Effector memory CD4-positive, alpha-beta T cell (primary cell): Measurements from ENCODE around the gene CNNM2.

ENCODE experiments used
- DNase-seq, 3 donors: peaks; one replicate each; pipeline ENCODE4 v3.0.0-alpha.2; 2020
- H3K27ac ChIP-seq: 2 replicates; pipeline ENCODE4 v1.7.0; 2013; ENCODE audit warnings: mild to moderate bottlenecking, low read length, moderate library complexity; ENCODE audit not compliant: insufficient read depth, poor library complexity, severe bottlenecking
- H3K27me3 ChIP-seq: replicated peaks from 2 replicates; pipeline ENCODE4 v1.7.0; 2013; ENCODE audit warnings: mild to moderate bottlenecking, low read length; ENCODE audit not compliant: insufficient read depth, control insufficient read depth, poor library complexity, severe bottlenecking
- H3K36me3 ChIP-seq: 2 replicates; pipeline ENCODE4 v1.7.0; 2013; ENCODE audit warnings: mild to moderate bottlenecking, low read length, moderate library complexity; ENCODE audit not compliant: control insufficient read depth, insufficient read depth
- H3K4me1 ChIP-seq: 2 replicates; pipeline ENCODE4 v1.7.0; 2013; ENCODE audit warnings: low read length, mild to moderate bottlenecking; ENCODE audit not compliant: control insufficient read depth, insufficient read depth, poor library complexity, severe bottlenecking
- H3K4me3 ChIP-seq: 2 replicates; pipeline ENCODE4 v1.7.0; 2013; ENCODE audit warnings: low read length, low read depth, mild to moderate bottlenecking; ENCODE audit not compliant: insufficient read depth, poor library complexity, severe bottlenecking
- H3K9me3 ChIP-seq: 2 replicates; pipeline ENCODE4 v1.7.0; 2013; ENCODE audit warnings: mild to moderate bottlenecking, low read length, moderate library complexity; ENCODE audit not compliant: control insufficient read depth

The CNNM2 gene

GRCh38 chr10:103106539-103106938 is 188.4 kb downstream of the CNNM2 start:
- no peaks in the 10 kb centered on the region for H3K27me3 ChIP-seq
- DNase-seq = no peak
- H3K4me1 ChIP-seq = no peaks in the 10 kb centered on the region
- H3K27ac ChIP-seq = no peak overlapping the region
- peaks cover 10% of the 10 kb centered on the region for H3K36me3 ChIP-seq
- H3K4me3 ChIP-seq = no peak overlapping the region
- no peaks in the 10 kb centered on the region for H3K9me3 ChIP-seq

- H3K27me3 ChIP-seq = no peaks in the 10 kb centered on the region
- H3K4me1 ChIP-seq = no peaks in the 10 kb centered on the region
- no peak overlapping the region for H3K4me3 ChIP-seq
- H3K36me3 ChIP-seq = no peaks in the 10 kb centered on the region
- no peak for DNase-seq
- H3K27ac ChIP-seq = no peak overlapping the region
- H3K9me3 ChIP-seq = no peaks in the 10 kb centered on the region
Measured at GRCh38 chr10:103109821-103110220, 191.7 kb downstream of the CNNM2 start.

GRCh38 chr10:103110407-103110806 is 192.3 kb downstream of the CNNM2 start:
- Histone ChIP-seq H3K4me1 (no peaks in the 10 kb centered on the region), H3K4me3 (no peak overlapping the region), H3K27me3 (no peaks in the 10 kb centered on the region), H3K27ac (no peak overlapping the region), H3K36me3 (no peaks in the 10 kb centered on the region), H3K9me3 (no peaks in the 10 kb centered on the region)
- no peak for DNase-seq

GRCh38 chr10:103111031-103111917 is 193.2 kb downstream of the CNNM2 start:
- no peak for DNase-seq
- no peaks in the 10 kb centered on the region for H3K36me3 ChIP-seq
- no peak overlapping the region for H3K4me3 ChIP-seq
- H3K9me3 ChIP-seq = no peaks in the 10 kb centered on the region
- no peak overlapping the region for H3K27ac ChIP-seq
- H3K4me1 ChIP-seq = no peaks in the 10 kb centered on the region
- no peaks in the 10 kb centered on the region for H3K27me3 ChIP-seq

GRCh38 chr10:103111918-103112877 is 194.1 kb downstream of the CNNM2 start:
- Histone ChIP-seq H3K27ac (no peak overlapping the region), H3K4me1 (no peaks in the 10 kb centered on the region), H3K36me3 (no peaks in the 10 kb centered on the region), H3K9me3 (no peaks in the 10 kb centered on the region), H3K4me3 (no peak overlapping the region), H3K27me3 (no peaks in the 10 kb centered on the region)
- DNase-seq = no peak

DNA sequence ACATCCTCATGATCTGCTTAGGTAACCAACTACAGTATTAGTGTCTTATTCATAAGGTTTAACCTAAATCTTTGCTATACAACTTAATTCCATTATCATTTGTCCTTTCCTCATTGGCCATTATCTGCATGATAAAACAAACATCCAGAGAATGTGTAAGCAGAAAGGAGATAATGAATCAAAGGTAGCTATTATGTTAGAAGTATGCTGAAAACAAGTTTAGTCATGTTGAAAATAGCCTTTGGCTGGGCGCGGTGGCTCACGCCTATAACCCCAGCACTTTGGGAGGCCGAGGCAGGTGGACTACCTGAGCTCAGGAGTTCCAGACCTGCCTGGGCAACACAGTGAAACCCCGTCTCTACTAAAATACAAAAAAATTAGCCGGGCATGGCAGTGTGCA is 196.8 kb downstream of the CNNM2 start:
- no peaks in the 10 kb centered on the region for H3K27me3 ChIP-seq
- H3K36me3 ChIP-seq = no peaks in the 10 kb centered on the region
- DNase-seq = no peak
- H3K4me3 ChIP-seq = no peak overlapping the region
- no peaks in the 10 kb centered on the region for H3K4me1 ChIP-seq
- no peak overlapping the region for H3K27ac ChIP-seq
- H3K9me3 ChIP-seq = no peaks in the 10 kb centered on the region

- Histone ChIP-seq H3K4me3 (no peak overlapping the region), H3K27me3 (no peaks in the 10 kb centered on the region), H3K27ac (no peak overlapping the region), H3K36me3 (no peaks in the 10 kb centered on the region), H3K4me1 (no peaks in the 10 kb centered on the region), H3K9me3 (no peaks in the 10 kb centered on the region)
- no peak for DNase-seq
Measured at GRCh38 chr10:103117247-103117646, 199.2 kb downstream of the CNNM2 start.

DNA sequence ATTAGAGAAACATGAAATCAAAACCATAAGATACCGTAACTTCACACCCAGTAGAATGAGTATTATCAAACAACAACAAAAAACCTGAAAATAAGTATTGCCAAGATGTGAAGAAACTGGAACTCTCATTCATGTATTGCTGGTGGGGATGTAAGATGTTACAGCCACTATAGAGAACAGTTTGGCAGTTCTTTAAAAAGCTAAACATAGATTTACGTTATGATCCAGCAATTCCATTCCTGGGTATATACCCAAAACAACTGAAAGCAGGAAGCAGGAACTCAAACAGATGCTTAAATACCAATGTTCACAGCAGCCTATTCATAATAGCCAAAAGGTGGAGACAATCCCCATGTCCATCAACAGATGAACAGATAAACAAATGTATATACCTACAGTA is 202.5 kb downstream of the CNNM2 start:
- no peaks in the 10 kb centered on the region for H3K27me3 ChIP-seq
- H3K27ac ChIP-seq = no peak overlapping the region
- no peaks in the 10 kb centered on the region for H3K9me3 ChIP-seq
- H3K4me1 ChIP-seq = no peaks in the 10 kb centered on the region
- no peak overlapping the region for H3K4me3 ChIP-seq
- DNase-seq = no peak
- H3K36me3 ChIP-seq = no peaks in the 10 kb centered on the region

- H3K36me3 ChIP-seq = no peaks in the 10 kb centered on the region
- H3K27me3 ChIP-seq = no peaks in the 10 kb centered on the region
- no peak overlapping the region for H3K4me3 ChIP-seq
- DNase-seq = no peak
- H3K9me3 ChIP-seq = no peaks in the 10 kb centered on the region
- no peak overlapping the region for H3K27ac ChIP-seq
- H3K4me1 ChIP-seq = no peaks in the 10 kb centered on the region
Measured at GRCh38 chr10:103120977-103121735, 203.1 kb downstream of the CNNM2 start.
